ENCODE data around the gene CD4.

The CD4 gene

DNA sequence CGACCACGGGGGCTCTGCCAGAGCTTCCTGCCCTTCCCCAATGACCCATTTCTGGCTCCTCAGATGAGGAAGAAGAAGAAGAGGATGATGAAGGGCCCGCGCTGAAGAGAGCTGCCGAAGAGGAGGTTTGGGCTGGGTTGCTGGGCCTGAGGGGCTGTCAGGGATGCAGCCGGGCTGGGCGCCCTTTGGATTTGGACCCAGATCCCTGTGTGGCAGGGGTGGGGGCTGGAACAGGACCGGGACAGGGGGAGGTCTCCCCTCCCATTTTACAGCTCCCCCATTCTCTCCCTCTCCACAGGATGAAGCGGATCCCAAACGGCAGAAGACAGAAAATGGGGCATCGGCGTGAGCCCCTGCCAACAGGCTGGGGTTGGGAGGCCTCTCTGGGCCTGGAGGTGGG, 19.2 kb upstream of the CD4 start:
- Histone ChIP-seq H3K27ac (no peak overlapping the region), H3K4me1 (peaks cover 29% of the 10 kb centered on the region), H2AFZ (no peak overlapping the region), H3K4me3 (ENCODE audit: low read depth, low read length) (no peak overlapping the region), H3K79me2 (peaks cover 5% of the 10 kb centered on the region), H3K4me2 (ENCODE audit: low read length) (no peak overlapping the region), H3K9ac (no peak overlapping the region), H3K27me3 (ENCODE audit: control insufficient read depth, insufficient read depth, low read length) (no peaks in the 10 kb centered on the region), H3K9me3 (ENCODE audit: control insufficient read depth, low read length) (no peaks in the 10 kb centered on the region), H3K36me3 (ENCODE audit: control insufficient read depth, insufficient read depth, low read length) (no peaks in the 10 kb centered on the region)
- TF ChIP-seq, protein P1, sequence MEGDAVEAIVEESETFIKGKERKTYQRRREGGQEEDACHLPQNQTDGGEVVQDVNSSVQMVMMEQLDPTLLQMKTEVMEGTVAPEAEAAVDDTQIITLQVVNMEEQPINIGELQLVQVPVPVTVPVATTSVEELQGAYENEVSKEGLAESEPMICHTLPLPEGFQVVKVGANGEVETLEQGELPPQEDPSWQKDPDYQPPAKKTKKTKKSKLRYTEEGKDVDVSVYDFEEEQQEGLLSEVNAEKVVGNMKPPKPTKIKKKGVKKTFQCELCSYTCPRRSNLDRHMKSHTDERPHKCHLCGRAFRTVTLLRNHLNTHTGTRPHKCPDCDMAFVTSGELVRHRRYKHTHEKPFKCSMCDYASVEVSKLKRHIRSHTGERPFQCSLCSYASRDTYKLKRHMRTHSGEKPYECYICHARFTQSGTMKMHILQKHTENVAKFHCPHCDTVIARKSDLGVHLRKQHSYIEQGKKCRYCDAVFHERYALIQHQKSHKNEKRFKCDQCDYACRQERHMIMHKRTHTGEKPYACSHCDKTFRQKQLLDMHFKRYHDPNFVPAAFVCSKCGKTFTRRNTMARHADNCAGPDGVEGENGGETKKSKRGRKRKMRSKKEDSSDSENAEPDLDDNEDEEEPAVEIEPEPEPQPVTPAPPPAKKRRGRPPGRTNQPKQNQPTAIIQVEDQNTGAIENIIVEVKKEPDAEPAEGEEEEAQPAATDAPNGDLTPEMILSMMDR (IDR thresholded peaks at IDR 0.05) = no peak

DNA sequence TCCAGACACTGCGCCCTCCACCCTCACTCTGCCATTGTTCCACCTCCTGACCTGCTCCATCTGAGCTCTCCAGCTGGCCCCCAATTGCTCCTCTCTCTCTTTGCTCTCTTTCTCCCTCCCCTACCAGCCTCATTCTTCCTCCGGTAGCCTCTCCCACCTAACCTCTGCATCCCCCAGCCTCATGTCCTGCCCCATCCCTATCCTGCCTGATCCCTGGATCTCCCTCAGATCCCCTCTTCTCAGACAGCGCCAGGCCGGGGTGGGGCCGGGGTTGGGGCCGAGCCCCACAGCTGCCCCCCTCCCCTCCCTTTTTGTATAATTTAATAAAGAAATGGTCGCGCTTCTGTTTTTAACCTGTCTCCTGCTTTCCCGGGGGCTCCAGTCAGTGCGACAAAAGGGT, 18.7 kb upstream of the CD4 start:
- no peak overlapping the region for H3K4me3 ChIP-seq (ENCODE audit: low read depth, low read length)
- peaks cover 5% of the 10 kb centered on the region for H3K79me2 ChIP-seq
- TF ChIP-seq, protein P1 (IDR thresholded peaks at IDR 0.05) = no peak
- H3K36me3 ChIP-seq (ENCODE audit: control insufficient read depth, insufficient read depth, low read length) = no peaks in the 10 kb centered on the region
- H2AFZ ChIP-seq = no peak overlapping the region
- no peak overlapping the region for H3K9ac ChIP-seq
- H3K27ac ChIP-seq = peak overlapping the region; percentile 50
- peaks cover 24% of the 10 kb centered on the region for H3K4me1 ChIP-seq
- H3K4me2 ChIP-seq (ENCODE audit: low read length) = no peak overlapping the region
- H3K9me3 ChIP-seq (ENCODE audit: control insufficient read depth, low read length) = no peaks in the 10 kb centered on the region
- H3K27me3 ChIP-seq (ENCODE audit: control insufficient read depth, insufficient read depth, low read length) = no peaks in the 10 kb centered on the region

DNA sequence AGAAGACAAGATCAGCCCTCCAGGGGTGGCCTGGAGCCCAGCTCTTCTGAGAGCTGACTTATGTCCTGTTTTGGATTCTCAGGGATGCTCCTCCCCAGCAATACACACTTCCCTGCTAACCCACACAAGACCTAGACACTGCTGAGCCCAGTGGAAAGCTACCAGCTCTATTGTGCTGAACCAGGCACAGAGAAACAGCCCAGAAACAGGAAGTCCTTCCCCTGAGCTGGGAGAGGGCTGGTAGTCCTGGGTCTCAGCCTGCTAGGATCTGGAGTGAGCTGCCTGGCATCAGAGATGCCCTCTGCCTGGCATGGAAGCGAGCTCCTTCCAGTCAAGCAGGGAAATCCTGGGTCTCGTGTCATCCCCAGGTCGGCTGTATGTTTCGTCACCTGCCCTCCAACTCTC, 18.2 kb upstream of the CD4 start:
- no peak overlapping the region for H3K4me2 ChIP-seq (ENCODE audit: low read length)
- peaks cover 23% of the 10 kb centered on the region for H3K4me1 ChIP-seq
- no peak overlapping the region for H3K9ac ChIP-seq
- peak overlapping the region; percentile 50 for H3K27ac ChIP-seq
- no peaks in the 10 kb centered on the region for H3K36me3 ChIP-seq (ENCODE audit: control insufficient read depth, insufficient read depth, low read length)
- TF ChIP-seq, protein P1 (IDR thresholded peaks at IDR 0.05) = no peak
- H2AFZ ChIP-seq = no peak overlapping the region
- peaks cover 5% of the 10 kb centered on the region for H3K79me2 ChIP-seq
- H3K4me3 ChIP-seq (ENCODE audit: low read depth, low read length) = no peak overlapping the region
- no peaks in the 10 kb centered on the region for H3K9me3 ChIP-seq (ENCODE audit: control insufficient read depth, low read length)
- no peaks in the 10 kb centered on the region for H3K27me3 ChIP-seq (ENCODE audit: control insufficient read depth, insufficient read depth, low read length)

DNA sequence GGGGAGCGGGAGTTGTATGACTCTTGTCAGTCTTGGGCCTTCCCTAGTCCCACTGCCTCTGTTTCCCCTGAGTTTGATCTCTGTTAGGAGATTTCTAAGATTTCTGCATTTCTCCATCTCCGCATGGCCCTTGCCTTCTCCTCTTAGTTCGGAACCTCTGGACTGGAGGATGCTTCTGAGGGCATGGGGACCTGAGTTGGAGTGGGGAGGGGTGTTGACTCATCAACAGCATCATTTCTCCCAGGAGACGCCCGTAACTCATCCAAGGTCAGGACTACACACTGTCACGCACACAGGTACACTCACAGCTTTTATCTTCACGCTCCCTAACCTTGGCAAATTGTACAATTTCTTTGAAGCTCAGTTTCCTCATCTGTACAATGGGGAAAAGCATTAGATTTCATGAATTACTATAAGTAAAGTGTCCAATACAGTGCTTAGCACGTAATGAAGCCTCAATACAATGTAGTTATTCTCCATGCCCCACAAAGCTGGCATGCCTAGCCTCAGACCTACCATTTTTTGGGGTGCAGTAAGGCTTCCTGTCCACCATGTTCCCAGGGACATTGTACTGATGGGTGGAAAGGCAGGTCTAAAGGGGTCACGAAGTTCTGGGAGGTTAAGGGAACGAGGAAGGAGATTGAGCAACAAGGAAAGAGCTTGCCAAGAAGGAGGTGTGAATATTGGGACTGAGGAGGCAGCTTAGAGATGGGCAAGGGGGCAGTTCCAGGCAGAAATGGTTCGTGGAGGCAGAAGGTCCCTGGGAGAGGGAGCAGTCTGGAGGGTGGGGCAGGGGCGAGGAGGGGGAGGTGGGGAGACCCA, 17.6 kb upstream of the CD4 start:
- Histone ChIP-seq H3K27me3 (ENCODE audit: control insufficient read depth, insufficient read depth, low read length) (no peaks in the 10 kb centered on the region), H3K4me2 (ENCODE audit: low read length) (no peak overlapping the region), H2AFZ (no peak overlapping the region), H3K4me1 (peaks cover 27% of the 10 kb centered on the region), H3K36me3 (ENCODE audit: control insufficient read depth, insufficient read depth, low read length) (no peaks in the 10 kb centered on the region), H3K4me3 (ENCODE audit: low read depth, low read length) (no peak overlapping the region), H3K79me2 (peaks cover 5% of the 10 kb centered on the region), H3K27ac (peak overlapping the region; percentile 50), H3K9me3 (ENCODE audit: control insufficient read depth, low read length) (no peaks in the 10 kb centered on the region), H3K9ac (no peak overlapping the region)
- TF ChIP-seq, protein P1 (IDR thresholded peaks at IDR 0.05) = no peak

DNA sequence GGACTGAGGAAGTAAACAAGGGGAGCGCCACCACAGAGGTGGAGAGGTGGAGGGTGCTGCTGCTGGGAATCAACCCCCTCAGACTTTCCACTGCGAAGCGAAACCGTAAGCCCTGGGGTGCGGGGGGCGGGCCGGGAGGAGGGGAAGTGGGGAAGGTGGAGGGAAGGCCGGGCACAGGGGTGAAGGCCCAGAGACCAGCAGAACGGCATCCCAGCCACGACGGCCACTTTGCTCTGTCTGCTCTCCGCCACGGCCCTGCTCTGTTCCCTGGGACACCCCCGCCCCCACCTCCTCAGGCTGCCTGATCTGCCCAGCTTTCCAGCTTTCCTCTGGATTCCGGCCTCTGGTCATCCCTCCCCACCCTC, 17.0 kb upstream of the CD4 start, which contains the start of gene LAG3:
Gene LAG3 (plus strand): TSS at position 190 of the 365 bp plus-strand sequence. CDS start 333 bp downstream, outside the sequence.
- Histone ChIP-seq H3K27ac (peak within 1 kb of the TSS; percentile 50), H3K4me3 (ENCODE audit: low read depth, low read length) (no peak within 1 kb of the TSS), H3K4me2 (ENCODE audit: low read length) (no peak within 1 kb of the TSS), H3K9ac (no peak within 1 kb of the TSS), H3K4me1 (peaks cover 27% of the 10 kb centered on the region), H3K9me3 (ENCODE audit: control insufficient read depth, low read length) (no peaks in the 10 kb centered on the region), H2AFZ (no peak within 1 kb of the TSS), H3K79me2 (peaks cover 4% of the 10 kb centered on the region), H3K36me3 (ENCODE audit: control insufficient read depth, insufficient read depth, low read length) (no peaks in the 10 kb centered on the region), H3K27me3 (ENCODE audit: control insufficient read depth, insufficient read depth, low read length) (no peaks in the 10 kb centered on the region)
- TF ChIP-seq, protein P1 (IDR thresholded peaks at IDR 0.05) = no peak

Measured in parathyroid adenoma (tissue), 2 donors.